DMS 273 treated with DMSO at 0.1 percent for 48 hours (cell line): ENCODE measurements around the gene LIPF.
"Not testable (repeated sequence)": the region's sequence is repeated elsewhere in the genome, so short reads cannot be mapped to it uniquely, and the experiment has no call there.

Source experiments
- DNase-seq: peaks from one replicate; lab custom pipeline; 2025; lab: John Stamatoyannopoulos, UW

LIPF gene, protein sequence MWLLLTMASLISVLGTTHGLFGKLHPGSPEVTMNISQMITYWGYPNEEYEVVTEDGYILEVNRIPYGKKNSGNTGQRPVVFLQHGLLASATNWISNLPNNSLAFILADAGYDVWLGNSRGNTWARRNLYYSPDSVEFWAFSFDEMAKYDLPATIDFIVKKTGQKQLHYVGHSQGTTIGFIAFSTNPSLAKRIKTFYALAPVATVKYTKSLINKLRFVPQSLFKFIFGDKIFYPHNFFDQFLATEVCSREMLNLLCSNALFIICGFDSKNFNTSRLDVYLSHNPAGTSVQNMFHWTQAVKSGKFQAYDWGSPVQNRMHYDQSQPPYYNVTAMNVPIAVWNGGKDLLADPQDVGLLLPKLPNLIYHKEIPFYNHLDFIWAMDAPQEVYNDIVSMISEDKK

DNA sequence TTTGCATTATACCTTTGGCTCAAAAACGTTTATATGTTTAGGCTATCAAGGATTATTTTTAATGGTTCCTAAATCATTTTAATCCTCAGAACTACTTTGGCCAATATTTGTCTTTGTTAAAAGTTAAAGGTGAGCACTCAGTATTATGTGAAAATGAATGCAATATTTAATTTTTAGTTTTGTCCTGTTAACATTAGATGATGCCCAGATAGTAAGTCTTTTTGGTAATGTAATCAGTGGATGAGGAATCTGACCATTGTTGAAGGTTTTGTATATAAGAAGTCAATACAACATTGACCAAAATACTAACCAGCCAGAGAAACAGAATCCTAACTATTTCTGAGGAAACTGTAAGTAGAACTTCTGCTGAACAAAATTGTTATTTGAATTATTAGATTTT is at the start of gene LIPF:
LIPF (plus strand) TSS at position 301 of the 400 bp plus-strand sequence. CDS start 2,856 bp downstream, outside the sequence.
- DNase-seq: no peak

DNA sequence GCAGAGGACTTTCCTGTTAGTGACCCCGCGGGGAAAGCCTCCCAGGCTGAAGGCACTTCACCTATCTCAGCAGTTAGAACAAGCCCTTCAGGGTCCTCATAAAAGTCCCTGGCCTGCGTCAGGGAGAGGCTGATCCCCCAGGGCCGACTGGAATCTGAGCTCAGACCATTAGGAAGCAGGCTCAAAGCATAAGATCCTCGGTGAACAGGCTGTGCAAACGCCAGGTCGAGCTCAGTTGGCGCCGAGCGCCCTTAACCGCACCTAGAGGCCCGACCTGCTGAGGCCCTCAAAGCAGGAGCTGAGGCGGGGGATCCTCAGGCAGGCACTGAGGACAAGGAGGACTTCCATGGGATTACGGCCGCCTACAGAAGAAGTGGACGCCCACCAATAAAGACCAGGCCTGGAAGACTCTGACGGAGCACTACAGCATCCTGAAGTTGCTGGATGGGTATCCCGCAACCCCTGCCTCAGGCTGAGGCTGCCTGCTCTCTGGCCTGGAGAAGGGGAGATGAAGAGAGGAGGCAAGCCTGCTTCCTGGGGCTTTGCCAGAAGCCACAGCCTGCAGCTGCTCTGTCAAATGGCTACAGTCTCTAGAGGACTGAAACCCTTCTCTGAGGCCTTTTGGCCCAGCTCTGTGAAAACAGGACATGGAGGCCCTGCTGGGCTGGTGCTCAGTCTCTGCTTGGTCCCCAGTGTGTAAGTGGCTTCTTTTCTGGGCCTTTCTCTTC is 47.8 kb upstream of the LIPF start:
- no peak for DNase-seq

GRCh38 chr10:88617772-88618300 is 46.4 kb upstream of the LIPF start:
- DNase-seq: no peak

DNA sequence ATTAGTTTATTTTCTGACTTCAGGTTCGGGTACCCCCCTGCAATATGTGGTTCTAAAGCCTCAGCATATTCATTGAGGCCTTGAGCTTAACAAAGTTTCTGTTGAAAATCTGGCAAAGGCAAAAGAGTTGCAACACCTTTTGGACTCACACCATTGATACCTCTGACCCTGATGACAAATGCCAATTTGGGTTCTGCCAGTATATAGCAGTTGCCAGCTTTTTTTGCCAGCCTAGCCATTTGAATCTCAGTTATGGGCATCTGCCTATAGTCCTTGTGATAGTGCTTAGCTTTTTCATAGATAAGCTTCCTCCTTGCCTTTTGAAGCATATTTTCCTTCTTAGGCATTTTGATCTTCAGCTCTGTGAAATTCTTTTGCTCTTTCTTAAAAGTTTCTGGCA is 45.7 kb upstream of the LIPF start:
- no peak for DNase-seq

DNA sequence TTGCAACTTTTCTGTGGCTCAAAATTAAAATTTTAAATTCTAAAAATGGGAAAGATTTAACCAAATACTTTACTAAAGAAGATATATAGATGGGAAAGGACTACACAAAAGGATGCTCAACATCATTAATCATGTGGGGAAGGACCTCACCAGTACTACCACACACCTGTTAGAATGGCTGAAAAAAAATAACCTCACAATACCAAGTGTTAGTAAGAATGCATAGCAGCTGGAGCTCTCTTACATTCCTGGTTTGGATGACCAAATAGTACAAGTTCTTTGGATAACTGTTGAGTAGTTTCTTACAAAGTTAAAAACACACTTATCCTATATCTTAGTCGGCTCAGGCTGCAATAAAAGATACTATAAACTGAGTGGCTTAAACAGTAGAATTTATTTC is 43.8 kb upstream of the LIPF start:
- DNase-seq: no peak

- DNase-seq: no peak
Measured at GRCh38 chr10:88623835-88624234, 40.4 kb upstream of the LIPF start.

- DNase-seq: no peak
Measured at GRCh38 chr10:88624840-88625239, 39.4 kb upstream of the LIPF start.

- DNase-seq: no peak
Measured at GRCh38 chr10:88640186-88640585, 24.1 kb upstream of the LIPF start.

- DNase-seq: no peak
Measured at GRCh38 chr10:88642209-88642608, 22.0 kb upstream of the LIPF start.

DNA sequence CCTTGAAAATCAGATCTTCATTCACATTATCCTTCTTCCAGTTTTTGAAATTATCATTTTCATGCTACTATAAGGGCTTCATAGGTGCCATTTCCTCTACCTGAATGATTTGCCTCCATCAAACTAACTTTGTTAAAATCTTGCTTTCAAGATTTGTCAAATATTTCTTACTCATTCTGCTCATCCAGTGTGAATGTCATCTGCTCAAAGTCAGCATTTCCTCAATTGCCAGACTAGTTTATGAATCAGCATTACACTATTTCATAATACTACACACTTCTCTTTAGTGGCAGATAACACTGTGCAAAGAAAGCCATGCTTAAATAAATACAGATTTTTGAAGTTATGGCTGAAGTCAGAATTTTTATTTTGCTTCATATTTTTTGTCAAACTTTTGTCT is 21.3 kb upstream of the LIPF start:
- no peak for DNase-seq

DNA sequence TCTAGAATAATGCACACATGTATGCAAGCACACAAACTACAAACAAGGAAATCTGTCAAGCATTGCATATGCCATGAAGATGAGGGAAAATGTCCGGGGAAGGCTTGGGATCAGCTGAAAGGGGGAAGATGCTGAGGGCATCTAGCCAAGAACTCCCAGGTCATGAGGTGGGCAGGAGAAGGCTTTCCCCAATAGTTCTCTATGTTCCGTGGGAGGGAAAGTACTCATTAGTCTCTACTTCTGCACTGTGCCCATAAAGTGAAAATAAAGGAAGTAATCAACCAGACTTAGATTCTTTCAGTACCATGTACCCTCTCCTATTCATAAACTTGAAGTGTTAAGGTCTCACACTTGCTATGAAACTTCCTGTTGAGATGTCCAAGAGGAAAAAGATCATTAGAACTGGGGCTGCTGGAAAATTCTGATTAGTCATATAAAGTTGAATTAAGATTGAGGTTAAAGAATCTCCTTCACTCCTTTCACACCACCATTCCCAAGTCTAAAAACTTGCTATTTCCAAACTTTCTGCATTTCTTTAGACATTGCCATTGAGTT is 17.1 kb upstream of the LIPF start:
- DNase-seq: no peak

DNA sequence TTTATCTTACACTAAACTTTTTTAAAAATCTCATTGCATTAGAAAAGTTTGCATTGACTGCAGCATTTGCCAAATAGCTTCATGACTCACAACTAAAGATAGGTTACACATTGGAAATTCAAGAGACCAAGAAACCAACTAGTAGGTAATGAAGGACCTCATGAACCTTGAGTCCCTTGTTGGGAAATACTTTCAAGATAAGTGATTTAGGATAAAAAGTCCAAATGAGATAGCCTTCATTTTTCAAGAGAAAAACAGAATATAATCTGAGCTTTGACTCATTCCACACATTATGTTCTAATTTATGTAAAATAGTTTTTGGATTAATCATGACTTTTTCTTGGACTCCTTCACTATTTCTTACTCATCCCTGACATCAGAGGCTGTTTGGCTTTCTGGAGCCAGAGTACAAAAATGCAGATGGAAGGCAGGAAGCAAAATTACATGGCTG is 13.1 kb upstream of the LIPF start:
- DNase-seq: no peak

DNA sequence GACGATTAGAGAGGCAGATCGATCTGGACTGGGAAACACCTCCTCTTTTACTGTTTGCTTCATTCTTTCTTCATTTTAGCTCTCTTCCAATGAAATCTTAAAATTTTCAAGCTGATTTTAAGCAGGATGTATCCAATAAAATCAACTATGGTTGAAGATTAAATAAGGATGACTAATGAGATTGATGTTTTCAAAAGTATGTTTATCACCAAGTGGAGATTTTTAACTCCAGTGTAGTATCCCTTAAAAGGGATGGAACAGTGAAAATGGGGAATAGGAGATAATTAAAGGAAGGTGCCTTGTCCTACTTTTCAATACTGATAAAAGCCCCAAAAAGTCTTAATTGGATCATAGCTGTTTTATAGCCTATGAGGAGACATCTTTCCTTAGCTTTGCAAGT is 11.6 kb upstream of the LIPF start:
- DNase-seq: no peak

- no peak for DNase-seq
Measured at GRCh38 chr10:88657901-88658300, 6.3 kb upstream of the LIPF start.

DNA sequence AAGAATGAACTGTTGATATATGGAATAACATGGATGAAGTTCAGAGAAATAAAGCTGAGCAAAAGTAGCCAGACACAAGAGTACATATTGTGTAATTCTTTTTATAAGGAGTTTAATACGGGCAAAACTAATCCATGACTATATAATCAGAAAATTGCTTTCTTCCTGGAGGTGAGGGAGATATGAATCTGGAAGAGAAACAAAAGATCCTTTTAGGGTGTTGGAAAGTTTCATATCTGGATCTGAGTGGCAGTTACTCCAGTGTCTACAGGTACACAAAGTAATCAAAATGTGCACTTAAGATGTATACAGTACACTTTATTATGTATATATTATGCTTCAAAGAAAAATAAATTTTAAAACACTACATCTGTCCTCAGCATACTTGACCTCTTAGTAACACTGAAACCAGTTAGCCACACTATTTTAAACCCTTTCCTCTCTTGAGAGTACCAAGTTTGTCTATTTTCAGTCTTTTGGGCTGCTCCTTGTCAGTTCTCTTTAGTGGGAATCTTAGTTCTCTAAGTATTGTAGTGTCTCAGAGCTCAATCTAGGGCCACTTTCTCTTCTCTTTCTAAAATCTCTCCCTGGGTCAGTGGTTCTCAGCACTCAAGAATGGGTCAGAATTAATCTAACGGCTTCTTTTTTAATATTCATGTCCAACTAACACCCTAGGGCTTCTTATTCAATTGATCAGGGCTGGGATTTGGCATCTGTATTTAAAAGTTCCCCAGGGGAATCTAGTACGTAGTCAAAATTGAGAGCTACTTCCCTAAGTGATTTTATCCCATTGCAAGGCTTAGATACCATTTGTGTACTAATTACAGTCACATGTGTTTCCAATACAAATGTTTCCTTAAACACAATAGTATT is 4.3 kb upstream of the LIPF start:
- no peak for DNase-seq

DNA sequence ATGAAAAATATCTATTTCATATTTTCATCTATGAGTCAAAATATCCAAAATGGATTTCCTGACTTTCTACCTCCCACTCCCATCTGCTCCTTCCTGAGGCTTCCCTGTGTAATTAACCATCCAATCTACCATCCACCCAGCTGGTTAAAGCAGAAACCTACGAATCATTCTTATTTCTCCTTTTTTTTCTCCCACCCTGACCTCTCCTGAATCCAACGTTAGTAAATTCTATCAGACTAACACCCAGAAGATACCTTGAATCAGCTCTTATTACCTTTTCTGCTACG is 3.7 kb upstream of the LIPF start:
- no peak for DNase-seq

DNA sequence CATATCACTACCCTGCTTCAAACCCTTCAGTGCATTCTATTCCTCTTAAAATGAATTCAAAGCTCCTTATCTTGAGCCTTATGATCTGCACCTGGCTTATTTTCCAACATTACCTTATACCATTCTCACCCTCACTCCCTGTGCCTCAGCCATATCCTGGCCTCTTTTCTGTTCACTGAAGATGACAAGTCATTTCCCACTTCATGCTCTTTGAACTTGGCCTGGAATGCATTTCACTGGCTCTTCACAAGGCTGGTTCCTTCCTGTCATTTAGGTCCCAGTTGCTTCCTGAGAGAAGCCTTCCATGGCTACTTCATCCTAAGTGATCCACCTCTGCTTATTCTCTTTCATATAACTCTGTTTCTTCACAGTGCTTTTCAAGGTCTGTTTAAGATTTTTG is 3.2 kb upstream of the LIPF start:
- no peak for DNase-seq

GRCh38 chr10:88661577-88661976 is 2.7 kb upstream of the LIPF start:
- no peak for DNase-seq

DNA sequence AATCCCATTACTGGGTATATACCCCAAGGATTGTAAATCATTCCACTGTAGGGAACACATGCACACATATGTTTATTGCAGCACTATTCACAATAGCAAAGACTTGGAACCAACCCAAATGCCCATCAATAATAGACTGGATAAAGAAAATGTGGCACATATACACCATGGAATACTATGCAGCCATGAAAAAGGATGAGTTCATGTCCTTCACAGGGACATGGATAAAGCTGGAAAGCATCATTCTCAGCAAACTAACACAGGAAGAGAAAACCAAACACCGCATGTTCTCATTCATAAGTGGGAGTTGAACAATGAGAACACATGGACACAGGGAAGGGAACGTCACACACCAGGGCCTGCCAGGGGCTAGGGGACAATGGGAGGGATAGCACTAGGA is 1.1 kb upstream of the LIPF start:
- not testable (repeated sequence) for DNase-seq

GRCh38 chr10:88668465-88668864 is 4.2 kb downstream of the LIPF start:
- no peak for DNase-seq

- no peak for DNase-seq
Measured at GRCh38 chr10:88670497-88670896, 6.3 kb downstream of the LIPF start.

DNA sequence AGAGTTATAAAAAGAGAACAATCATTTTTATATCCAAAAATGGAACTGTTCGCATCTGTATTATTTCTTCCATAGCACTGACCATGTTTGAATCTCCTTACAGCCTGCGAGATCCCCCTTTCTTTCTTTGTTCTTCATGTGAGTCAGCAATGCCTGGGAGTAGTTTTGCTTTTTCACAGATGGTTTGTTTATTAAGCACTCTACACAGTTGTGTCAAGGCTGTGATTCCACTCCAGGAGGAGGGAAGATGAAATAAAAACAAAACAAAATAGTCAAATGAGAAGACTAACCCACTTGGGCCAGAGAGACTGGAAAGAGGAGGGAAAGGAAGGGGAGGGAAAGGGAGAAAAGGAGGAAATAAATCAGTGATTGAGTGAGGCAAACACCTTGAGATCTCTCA is 7.8 kb downstream of the LIPF start:
- DNase-seq: no peak
